Naive B cell (primary cell): Measurements from ENCODE around the gene ARGLU1. TPM values are rescaled to one million over a fixed set of nuclear protein-coding genes. Genes with fewer than 3 reads are reported as not detected.

Experiments
- ATAC-seq, 2 donors: fragments of 150-1000 bp; cut with Tn5 transposase; 2 replicates each; pipeline ENCODE4 v1.10.0; 2021; ENCODE audit warnings: low read depth in 2 of 2, mild to moderate bottlenecking in 2 of 2, moderate library complexity in 2 of 2
- DNase-seq: peaks from one replicate; pipeline ENCODE4 v3.0.0; 2022
- H3K27ac Mint-ChIP-seq, 6 donors: one replicate each; pipeline ENCODE4 v1.8.0; 2020 to 2022; ENCODE audit warnings: mild to moderate bottlenecking in 6 of 6, mixed read lengths in 6 of 6, moderate library complexity in 5 of 6, inconsistent platforms in 2 of 6
- H3K27me3 Mint-ChIP-seq, 3 donors: one replicate each; pipeline ENCODE4 v1.8.0; 2021 to 2022; ENCODE audit warnings: mixed read lengths in 3 of 3, mild to moderate bottlenecking in 1 of 3
- H3K36me3 Mint-ChIP-seq, 2 donors: one replicate each; pipeline ENCODE4 v1.8.0; 2020 to 2022; ENCODE audit warnings: mixed read lengths in 2 of 2, inconsistent platforms in 1 of 2, mild to moderate bottlenecking in 1 of 2
- H3K4me1 Mint-ChIP-seq, 3 donors: one replicate each; pipeline ENCODE4 v1.8.0; 2020 to 2022; ENCODE audit warnings: mixed read lengths in 3 of 3, inconsistent platforms in 1 of 3, mild to moderate bottlenecking in 1 of 3, moderate library complexity in 1 of 3
- H3K4me3 Mint-ChIP-seq, 8 donors: one replicate each; pipeline ENCODE4 v1.8.0; 2020 to 2022; ENCODE audit warnings: mild to moderate bottlenecking in 8 of 8, mixed read lengths in 8 of 8, moderate library complexity in 8 of 8, inconsistent platforms in 2 of 8
- H3K9me3 Mint-ChIP-seq, 7 donors: one replicate each; pipeline ENCODE4 v1.8.0; 2020 to 2022; ENCODE audit warnings: mixed read lengths in 7 of 7, mild to moderate bottlenecking in 5 of 7, inconsistent platforms in 2 of 7, moderate library complexity in 1 of 7
- polyA plus RNA-seq, 6 donors: library from polyadenylated mRNA; unstranded; fragments of 300-500 nt; fragmentation: Illumina TruSeq; gene quantifications; one replicate each; pipeline ENCODE4 v1.2.3, GENCODE V29; 2021; ENCODE audit warnings: low read depth in 6 of 6

ARGLU1 gene
- polyA plus RNA-seq, 6 donors from 2014 or later: 30.3 to 63.7 (median 43.3) TPM

DNA sequence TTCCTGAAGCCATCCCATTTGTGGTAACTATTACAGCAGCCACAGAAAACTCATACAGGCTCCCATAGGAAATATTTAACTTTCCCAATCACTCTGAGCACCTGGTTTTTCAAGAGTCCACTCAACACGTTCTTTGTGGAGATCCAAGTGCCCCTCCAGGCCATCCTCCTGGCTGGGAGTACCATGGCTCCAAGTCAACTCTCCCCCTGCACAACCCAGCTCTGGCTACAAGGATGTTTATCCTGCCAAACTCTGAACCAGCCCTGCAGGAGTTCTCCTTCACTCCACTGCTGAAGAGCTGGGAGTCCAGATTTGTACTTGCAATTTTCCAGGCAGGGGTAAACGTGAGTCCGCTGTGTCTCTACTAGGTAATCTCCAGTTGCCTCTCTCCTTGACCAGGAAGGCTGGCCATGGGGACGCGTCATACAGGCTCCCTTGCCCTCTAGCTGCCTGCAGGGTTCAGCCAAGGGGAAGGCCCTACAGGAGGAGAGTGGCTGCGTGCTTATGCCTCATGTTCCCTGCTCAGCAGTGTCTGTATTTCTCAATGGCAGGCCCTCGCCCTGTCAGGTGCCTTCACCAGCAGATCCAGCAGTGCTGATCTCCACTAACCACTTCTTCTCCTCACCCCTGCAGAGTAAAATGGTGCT, 29.9 kb upstream of the ARGLU1 start:
- Mint-ChIP-seq H3K9me3 (no peaks in the 10 kb centered on the region), H3K27me3 (peaks cover 0 to 41% (median 7%) of the 10 kb centered on the region in 3 donors), H3K4me3 (no peak overlapping the region), H3K36me3 (no peaks in the 10 kb centered on the region), H3K27ac (no peak overlapping the region), H3K4me1 (no peaks in the 10 kb centered on the region)
- ATAC-seq (no peak), DNase-seq (no peak)

- H3K9me3 Mint-ChIP-seq: no peaks in the 10 kb centered on the region
- no peak for ATAC-seq
- DNase-seq: no peak
- no peak overlapping the region for H3K27ac Mint-ChIP-seq
- H3K36me3 Mint-ChIP-seq: no peaks in the 10 kb centered on the region
- no peak overlapping the region for H3K4me3 Mint-ChIP-seq
- no peaks in the 10 kb centered on the region for H3K4me1 Mint-ChIP-seq
- H3K27me3 Mint-ChIP-seq: peaks cover 0 to 41% (median 10%) of the 10 kb centered on the region in 3 donors
Measured at GRCh38 chr13:106597186-106597585, 29.2 kb upstream of the ARGLU1 start.

GRCh38 chr13:106596275-106596937, 28.5 kb upstream of the ARGLU1 start:
- ATAC-seq (no peak), DNase-seq (no peak)
- Mint-ChIP-seq H3K36me3 (no peaks in the 10 kb centered on the region), H3K27me3 (peaks cover 5 to 46% (median 10%) of the 10 kb centered on the region in 3 donors), H3K27ac (no peak overlapping the region), H3K4me3 (no peak overlapping the region), H3K9me3 (no peaks in the 10 kb centered on the region), H3K4me1 (no peaks in the 10 kb centered on the region)

GRCh38 chr13:106595625-106596024, 27.7 kb upstream of the ARGLU1 start:
- no peaks in the 10 kb centered on the region for H3K36me3 Mint-ChIP-seq
- peaks cover 5 to 48% (median 10%) of the 10 kb centered on the region in 3 donors for H3K27me3 Mint-ChIP-seq
- no peaks in the 10 kb centered on the region for H3K4me1 Mint-ChIP-seq
- H3K4me3 Mint-ChIP-seq: peak overlapping the region in 1 of 8 donors; percentile 44
- no peaks in the 10 kb centered on the region for H3K9me3 Mint-ChIP-seq
- H3K27ac Mint-ChIP-seq: peak overlapping the region in 1 of 6 donors; percentile 81
- DNase-seq (no peak), ATAC-seq (no peak)

GRCh38 chr13:106594980-106595379, 27.0 kb upstream of the ARGLU1 start:
- no peaks in the 10 kb centered on the region for H3K9me3 Mint-ChIP-seq
- H3K4me3 Mint-ChIP-seq: no peak overlapping the region
- no peak overlapping the region for H3K27ac Mint-ChIP-seq
- no peak for ATAC-seq
- peaks cover 5 to 49% (median 10%) of the 10 kb centered on the region in 3 donors for H3K27me3 Mint-ChIP-seq
- H3K4me1 Mint-ChIP-seq: no peaks in the 10 kb centered on the region
- DNase-seq: no peak
- no peaks in the 10 kb centered on the region for H3K36me3 Mint-ChIP-seq

- ATAC-seq: no peak
Measured at GRCh38 chr13:106593132-106593531, 25.2 kb upstream of the ARGLU1 start.

GRCh38 chr13:106591299-106591698, 23.4 kb upstream of the ARGLU1 start:
- Mint-ChIP-seq H3K4me3 (no peak overlapping the region), H3K27ac (no peak overlapping the region), H3K9me3 (peaks cover 5 to 23% (median 10%) of the 10 kb centered on the region in 7 donors), H3K36me3 (peaks cover 0 to 12% of the 10 kb centered on the region in 2 donors), H3K4me1 (no peaks in the 10 kb centered on the region), H3K27me3 (peaks cover 10 to 48% (median 12%) of the 10 kb centered on the region in 3 donors)
- no peak for DNase-seq
- no peak for ATAC-seq

More at GRCh38 chr13:106593132-106593531, 25.2 kb upstream of the ARGLU1 start:
- H3K9me3 Mint-ChIP-seq: peaks cover 0 to 7% (median 3%) of the 10 kb centered on the region in 7 donors
- DNase-seq: no peak
- H3K27me3 Mint-ChIP-seq: peaks cover 10 to 57% (median 12%) of the 10 kb centered on the region in 3 donors
- H3K36me3 Mint-ChIP-seq: no peaks in the 10 kb centered on the region
- no peak overlapping the region for H3K27ac Mint-ChIP-seq
- no peak overlapping the region for H3K4me3 Mint-ChIP-seq
- no peaks in the 10 kb centered on the region for H3K4me1 Mint-ChIP-seq

DNA sequence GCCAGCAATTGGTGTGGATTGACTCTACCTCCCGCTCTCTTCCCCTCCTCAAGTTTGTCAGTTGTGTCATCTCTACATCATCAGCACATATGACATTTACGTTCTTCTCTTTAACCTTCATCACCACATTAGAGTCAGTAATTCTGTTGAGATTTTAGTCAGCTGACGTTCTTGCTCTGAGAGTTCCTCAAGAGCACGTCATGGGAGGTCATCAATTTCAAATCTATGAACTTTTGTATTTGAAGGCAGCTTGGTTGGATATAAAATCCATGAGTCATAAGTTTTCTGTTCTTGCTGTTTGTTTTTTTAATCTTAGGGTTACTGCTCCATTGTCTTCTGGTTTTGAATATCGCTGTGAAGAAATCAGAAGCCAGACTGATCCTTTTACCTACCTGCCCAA, 21.8 kb upstream of the ARGLU1 start:
- Mint-ChIP-seq H3K27ac (no peak overlapping the region), H3K36me3 (peaks cover 6 to 20% of the 10 kb centered on the region in 2 donors), H3K9me3 (peaks cover 9 to 39% (median 26%) of the 10 kb centered on the region in 7 donors), H3K4me1 (no peaks in the 10 kb centered on the region), H3K4me3 (no peak overlapping the region), H3K27me3 (peaks cover 3 to 32% (median 12%) of the 10 kb centered on the region in 3 donors)
- ATAC-seq (no peak), DNase-seq (no peak)

DNA sequence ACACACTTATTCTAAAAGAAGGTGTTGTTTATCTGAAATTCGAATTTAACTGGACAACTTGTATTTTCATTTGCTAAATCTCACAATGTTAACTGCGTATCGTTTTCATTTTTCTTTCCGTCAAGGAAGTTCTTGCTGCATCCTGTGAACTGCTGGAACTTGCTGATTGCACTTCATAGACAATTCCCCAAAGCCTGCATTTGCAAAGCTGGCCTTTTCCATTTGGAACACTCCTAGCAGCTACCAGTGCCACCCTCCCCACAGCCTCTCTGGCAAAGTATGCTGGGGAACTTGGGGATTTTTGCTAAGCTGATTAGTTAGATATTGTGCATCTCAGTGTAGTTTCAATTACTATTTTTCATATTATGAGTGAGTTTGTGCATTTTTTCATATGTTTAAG, 20.4 kb upstream of the ARGLU1 start:
- ATAC-seq (no peak), DNase-seq (no peak)
- H3K36me3 Mint-ChIP-seq: peaks cover 8 to 23% of the 10 kb centered on the region in 2 donors
- peaks cover 12 to 50% (median 30%) of the 10 kb centered on the region in 7 donors for H3K9me3 Mint-ChIP-seq
- no peak overlapping the region for H3K4me3 Mint-ChIP-seq
- H3K4me1 Mint-ChIP-seq: no peaks in the 10 kb centered on the region
- H3K27ac Mint-ChIP-seq: no peak overlapping the region
- peaks cover 3 to 30% (median 12%) of the 10 kb centered on the region in 3 donors for H3K27me3 Mint-ChIP-seq

GRCh38 chr13:106587787-106588186, 19.9 kb upstream of the ARGLU1 start:
- Mint-ChIP-seq H3K4me3 (no peak overlapping the region), H3K27ac (no peak overlapping the region), H3K9me3 (peaks cover 12 to 51% (median 30%) of the 10 kb centered on the region in 7 donors)

DNA sequence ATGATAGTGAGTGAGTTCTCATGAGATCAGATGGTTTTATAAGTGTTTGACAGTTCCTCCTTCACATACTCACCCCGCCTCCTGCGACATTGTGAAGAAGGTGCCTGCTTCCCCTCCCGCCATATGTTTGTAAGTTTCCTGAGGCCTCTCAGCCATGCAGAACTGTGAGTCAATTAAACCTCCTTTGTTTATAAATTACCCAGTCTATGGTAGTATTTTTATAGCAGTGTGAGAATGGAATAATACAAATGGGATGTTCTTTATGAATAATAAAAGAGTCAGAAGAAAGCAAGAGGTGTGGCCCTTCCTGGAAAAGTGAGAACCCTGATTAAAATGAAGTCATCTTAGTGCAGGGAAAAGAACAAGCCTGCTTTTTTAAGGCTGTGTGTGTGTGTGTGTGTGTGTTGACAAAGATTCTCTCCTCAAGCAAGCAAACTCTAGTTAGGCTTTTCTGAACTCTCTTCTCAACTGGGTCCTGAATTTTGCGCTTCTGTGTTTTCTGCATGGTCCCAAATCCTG, 18.8 kb upstream of the ARGLU1 start:
- H3K36me3 Mint-ChIP-seq: peaks cover 8 to 23% of the 10 kb centered on the region in 2 donors
- H3K4me3 Mint-ChIP-seq: no peak overlapping the region
- no peak overlapping the region for H3K27ac Mint-ChIP-seq
- no peak for ATAC-seq
- peaks cover 3 to 26% (median 12%) of the 10 kb centered on the region in 3 donors for H3K27me3 Mint-ChIP-seq
- no peak for DNase-seq
- peaks cover 12 to 51% (median 30%) of the 10 kb centered on the region in 7 donors for H3K9me3 Mint-ChIP-seq
- H3K4me1 Mint-ChIP-seq: no peaks in the 10 kb centered on the region

More at GRCh38 chr13:106587787-106588186, 19.9 kb upstream of the ARGLU1 start:
- ATAC-seq (no peak), DNase-seq (no peak)
- Mint-ChIP-seq H3K27me3 (peaks cover 3 to 28% (median 12%) of the 10 kb centered on the region in 3 donors), H3K36me3 (peaks cover 8 to 23% of the 10 kb centered on the region in 2 donors), H3K4me1 (no peaks in the 10 kb centered on the region)

- peaks cover 7 to 28% (median 20%) of the 10 kb centered on the region in 7 donors for H3K9me3 Mint-ChIP-seq
- H3K4me3 Mint-ChIP-seq: no peak overlapping the region
- DNase-seq: no peak
- no peaks in the 10 kb centered on the region for H3K4me1 Mint-ChIP-seq
- H3K27me3 Mint-ChIP-seq: peaks cover 7 to 26% (median 8%) of the 10 kb centered on the region in 3 donors
- no peak for ATAC-seq
- H3K27ac Mint-ChIP-seq: no peak overlapping the region
- H3K36me3 Mint-ChIP-seq: peaks cover 10 to 11% of the 10 kb centered on the region in 2 donors
Measured at GRCh38 chr13:106581225-106581624, 13.3 kb upstream of the ARGLU1 start.

DNA sequence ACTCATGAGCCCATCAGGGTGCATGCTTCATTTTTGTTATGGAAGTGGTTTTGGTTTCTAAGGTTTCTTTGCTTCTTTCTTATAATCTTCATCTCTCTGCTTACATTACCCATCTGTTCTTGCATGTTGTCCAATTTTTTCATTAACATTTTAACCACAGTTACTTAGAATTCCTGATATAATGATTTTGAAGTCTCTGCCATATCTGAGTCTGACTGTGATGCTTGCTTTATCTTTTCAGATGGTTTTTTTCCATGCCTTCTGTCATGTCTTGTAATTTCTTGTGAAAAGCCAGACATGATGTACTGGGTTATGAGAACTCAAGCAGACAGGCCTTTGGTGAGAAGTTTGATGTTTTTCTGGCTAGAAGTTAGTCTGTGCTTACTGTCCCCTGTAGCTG, 8.0 kb upstream of the ARGLU1 start:
- peaks cover 0 to 4% (median 0%) of the 10 kb centered on the region in 7 donors for H3K9me3 Mint-ChIP-seq
- ATAC-seq (no peak), DNase-seq (no peak)
- H3K4me1 Mint-ChIP-seq: no peaks in the 10 kb centered on the region
- H3K4me3 Mint-ChIP-seq: no peak overlapping the region
- H3K27ac Mint-ChIP-seq: peak overlapping the region in 1 of 6 donors; percentile 41
- H3K27me3 Mint-ChIP-seq: peaks cover 0 to 6% (median 0%) of the 10 kb centered on the region in 3 donors
- H3K36me3 Mint-ChIP-seq: peaks cover 0 to 4% of the 10 kb centered on the region in 2 donors
